HG03159 (cell line): ENCODE measurements around the gene RNASE13.

ENCODE experiments used
- ATAC-seq: cut with Tn5 transposase; IDR thresholded peaks from one replicate; pipeline ENCODE4 v1.9.1; 2021; ENCODE audit warnings: mild to moderate bottlenecking, moderate library complexity; ENCODE audit not compliant: unreplicated experiment

RNASE13 gene

DNA sequence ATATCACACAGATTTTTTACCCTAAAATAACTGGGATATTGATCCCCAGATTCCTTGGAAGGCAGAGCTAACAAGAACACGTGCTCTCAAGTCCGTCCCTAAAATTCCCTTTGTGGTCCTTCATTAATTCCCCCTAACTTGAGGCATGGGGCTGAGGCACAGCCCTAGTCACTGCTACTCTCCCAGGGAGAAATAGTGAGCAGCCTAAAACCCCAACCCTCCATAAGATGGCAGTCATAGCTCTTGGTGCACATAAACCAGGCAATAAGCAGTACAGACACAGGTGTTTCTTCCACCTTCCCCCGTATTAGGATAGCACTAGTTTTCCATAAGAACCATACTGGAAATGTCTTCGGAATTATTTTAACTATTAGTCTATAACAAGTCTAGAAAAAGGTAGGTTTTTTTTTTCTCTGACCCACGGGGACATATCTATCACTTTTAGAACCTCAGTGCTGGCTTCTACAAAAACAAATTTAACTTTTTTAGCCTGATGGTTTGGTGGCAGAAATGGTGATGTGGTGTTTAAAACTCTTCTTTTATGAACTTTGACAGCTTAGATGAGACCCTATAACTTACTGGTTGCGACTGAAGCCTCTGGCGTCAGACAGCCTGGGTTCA, 32.4 kb upstream of the RNASE13 start:
- no peak for ATAC-seq

DNA sequence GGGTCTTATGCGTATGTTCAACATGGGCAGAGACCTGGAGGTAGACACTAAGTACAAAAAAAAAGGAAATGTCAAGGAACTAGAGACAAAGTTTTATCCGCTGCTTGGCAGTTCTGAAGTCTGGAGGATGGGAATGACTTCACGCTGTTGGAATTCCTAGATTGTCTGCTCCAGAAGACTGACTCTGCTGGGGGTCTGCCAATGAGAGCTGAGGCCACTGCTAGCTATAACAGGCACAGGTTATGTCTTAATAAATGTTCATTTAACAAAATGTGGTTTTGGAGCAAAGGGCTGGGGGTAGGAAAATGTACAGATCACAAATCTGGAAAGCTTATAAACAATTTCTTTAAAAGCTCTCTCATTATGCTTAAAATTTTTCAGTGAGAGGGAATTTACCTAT, 28.9 kb upstream of the RNASE13 start:
- ATAC-seq: no peak

DNA sequence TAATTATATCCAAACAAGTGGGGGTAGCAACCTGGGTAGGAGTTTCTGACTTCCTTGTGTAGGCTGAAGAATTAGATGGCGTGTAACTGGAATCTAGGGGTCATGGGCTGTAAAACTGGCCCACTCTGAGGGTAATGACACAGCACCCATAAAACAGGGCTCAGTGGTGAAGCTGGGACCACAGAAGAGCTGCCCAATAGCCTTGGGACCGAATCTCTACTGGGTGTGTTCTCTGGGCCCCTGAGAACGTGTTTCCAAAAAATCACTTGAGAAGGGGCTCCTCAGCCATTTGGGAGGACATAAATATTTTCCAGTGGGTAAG, 26.7 kb upstream of the RNASE13 start:
- ATAC-seq: no peak

DNA sequence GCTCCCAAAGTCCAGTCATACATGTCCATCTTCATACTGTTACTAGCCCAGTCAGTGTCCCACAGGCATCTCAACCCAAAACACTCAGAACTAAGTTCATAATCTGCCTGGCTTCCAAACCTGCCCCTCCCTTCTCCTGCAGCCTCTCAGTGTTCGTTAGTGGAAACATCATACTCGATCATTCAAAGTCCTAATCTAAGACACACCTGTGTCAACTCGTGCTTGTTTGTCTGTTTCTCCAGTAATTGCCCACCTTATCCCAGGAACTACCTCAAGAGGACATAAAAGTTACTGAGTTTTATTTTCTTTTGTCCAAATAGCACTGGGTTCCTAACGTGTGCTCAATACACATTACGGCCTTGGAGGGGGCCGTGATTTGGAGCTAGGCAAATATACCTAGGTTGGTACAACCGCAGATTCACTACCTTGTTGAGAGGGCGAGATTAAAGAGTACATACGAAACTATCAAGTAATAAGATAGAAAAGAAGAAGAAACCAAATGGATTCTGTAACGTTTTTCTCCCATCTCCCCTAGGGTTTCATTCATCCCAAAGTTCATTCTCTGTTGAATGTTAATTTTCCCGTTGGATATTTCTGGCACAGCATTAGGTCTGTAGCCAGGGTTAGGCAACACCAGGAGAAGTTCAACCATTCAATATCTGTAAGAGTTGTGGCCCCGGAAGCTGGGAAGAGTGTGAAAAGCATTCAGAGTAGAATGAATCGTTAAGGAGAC, 26.2 kb upstream of the RNASE13 start:
- ATAC-seq: no peak

DNA sequence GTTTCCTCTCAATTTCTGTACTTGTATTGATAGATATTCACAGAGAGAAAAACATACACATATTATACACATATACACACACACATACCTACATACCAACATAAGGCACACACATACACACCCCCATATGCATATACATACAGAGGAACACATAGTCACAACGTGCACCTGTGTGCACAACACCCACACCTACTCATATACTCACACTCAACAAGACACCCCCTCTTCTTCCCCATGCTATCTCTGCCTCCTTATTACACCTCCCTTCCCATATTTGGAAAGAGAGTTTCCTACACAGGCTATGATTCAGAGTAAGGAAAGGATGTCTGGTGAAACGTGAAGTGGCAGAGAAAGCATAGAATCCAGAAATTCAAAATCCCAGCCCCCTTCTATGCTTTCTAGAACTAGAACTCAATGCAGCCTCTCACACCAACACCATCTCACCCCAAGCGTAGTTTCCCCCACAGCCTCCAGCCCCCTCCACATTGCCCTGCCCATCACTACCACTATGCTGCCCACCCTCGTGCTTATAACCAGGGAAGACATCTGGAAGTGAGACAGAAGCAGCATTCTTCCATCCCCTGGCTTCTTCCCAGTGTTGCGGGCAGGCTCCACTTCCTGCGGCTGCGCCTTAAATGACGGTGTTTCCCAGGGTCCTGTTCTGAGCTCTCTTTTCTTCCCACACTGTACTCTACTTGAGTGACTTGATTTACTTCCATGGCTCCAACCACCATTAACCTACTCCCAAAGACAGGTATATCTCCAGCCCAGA, 25.4 kb upstream of the RNASE13 start:
- no peak for ATAC-seq

DNA sequence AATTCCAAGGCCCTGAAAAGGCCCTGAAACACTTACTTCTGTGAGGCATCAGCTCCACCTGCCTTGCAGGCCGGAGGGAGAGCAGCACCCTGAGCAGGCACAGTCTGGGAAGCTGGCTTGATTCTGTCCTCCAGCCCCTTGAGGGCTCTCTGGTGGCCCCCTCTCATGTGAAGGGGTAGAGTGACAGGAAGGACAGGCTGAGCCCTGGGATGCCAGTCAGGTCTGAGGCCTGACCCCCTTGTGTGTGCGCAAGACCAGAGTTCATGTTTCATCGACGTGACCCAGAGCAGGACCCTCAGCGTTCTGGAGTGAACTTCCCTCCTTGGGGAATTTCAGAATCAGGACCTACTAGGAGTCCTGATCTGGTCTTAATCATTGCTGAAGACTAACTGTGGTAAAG, 24.3 kb upstream of the RNASE13 start:
- ATAC-seq: no peak

DNA sequence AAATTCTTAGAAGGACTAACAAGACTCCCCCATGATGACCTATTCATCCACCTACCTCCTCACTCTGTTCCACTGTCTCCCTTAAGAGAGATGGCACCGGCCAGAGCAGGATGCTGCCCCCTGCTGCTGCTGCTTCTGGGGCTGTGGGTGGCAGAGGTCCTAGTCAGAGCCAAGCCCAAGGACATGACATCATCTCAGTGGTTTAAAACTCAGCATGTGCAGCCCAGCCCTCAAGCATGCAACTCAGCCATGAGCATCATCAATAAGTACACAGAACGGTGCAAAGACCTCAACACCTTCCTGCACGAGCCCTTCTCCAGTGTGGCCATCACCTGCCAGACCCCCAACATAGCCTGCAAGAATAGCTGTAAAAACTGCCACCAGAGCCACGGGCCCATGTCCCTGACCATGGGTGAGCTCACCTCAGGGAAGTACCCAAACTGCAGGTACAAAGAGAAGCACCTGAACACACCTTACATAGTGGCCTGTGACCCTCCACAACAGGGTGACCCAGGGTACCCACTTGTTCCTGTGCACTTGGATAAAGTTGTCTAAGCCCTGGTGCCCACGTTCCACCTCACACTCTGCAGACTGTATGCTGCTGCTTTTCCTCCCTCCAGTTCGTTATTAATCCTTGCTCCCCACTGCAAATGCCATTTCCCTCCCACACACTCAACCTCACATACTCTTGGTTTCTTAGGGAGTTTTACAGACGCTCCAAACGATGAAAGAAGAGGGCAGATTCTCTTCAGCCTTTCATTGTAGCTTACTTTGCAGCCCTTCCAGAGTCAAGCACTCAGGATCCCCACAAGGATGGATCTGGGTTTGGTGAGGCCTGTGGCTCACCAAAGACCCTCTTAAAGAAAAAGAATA, 23.4 kb upstream of the RNASE13 start, which contains the start of gene RNASE8:
RNASE8 (plus strand) TSS at position 20 of the 873 bp plus-strand sequence; CDS start at position 91, 71 bp downstream.
- ATAC-seq: no peak

DNA sequence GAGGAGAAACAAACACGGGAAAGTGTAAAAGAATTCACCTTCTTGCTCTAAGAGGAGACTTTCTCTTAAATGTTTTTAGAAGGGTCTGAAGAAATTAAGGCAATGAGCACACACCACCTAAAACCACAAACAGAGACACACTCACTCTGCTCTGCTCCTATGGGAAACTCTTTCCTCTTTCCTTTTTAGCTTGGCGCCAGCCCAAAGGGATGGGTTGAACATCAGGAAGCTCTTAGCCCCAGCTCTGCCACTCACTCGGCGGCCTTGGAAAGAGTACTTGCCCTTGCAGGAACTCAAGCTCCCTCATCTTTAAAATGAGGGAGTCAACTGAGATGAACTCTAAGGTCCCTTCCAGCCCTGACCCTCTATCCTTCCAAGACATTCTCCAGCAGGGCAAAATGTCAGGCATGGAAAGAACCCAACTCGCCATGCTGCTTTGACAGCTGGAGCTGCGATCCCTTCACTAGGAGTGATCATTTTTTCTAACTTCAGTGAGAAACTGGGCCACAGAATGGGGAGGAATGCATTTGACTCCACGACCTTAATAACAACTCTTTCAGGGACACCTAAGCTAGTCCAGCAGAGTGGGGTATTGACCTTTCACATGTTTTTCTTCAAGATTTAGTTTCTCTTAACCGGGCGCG, 22.0 kb upstream of the RNASE13 start:
- ATAC-seq: no peak

DNA sequence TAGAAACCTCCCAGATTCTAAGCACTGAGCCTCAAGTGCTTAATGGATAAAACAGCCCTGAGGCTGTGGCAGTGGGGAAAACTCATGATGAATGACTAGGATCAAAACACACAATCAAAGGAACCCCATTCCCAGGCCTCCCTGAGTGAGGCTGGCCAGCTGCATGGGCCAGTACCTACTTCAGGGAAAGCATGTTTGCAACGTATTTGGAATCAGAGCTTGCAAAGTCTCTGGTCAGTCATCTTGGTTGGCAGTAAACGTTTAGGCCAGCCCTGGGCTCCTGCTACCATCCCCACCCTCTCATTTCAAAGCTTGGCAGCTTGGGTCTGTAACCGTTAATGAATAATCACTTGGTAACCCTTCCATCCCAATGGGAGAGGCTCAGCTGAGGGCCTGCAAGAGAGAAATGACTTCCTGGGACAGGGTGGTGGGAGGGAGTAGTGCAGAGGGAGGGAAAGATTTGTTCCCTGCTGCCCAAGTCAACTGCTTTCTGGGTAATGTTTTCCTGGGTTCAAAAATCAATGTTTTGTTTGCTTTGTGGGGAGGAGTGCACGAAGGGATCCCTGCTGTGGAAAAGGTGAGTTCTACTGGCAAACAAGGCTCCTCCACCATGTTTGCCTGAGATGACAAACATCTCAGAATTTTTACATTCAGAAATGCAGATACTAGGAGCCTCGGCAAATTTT, 21.0 kb upstream of the RNASE13 start:
- ATAC-seq: no peak

DNA sequence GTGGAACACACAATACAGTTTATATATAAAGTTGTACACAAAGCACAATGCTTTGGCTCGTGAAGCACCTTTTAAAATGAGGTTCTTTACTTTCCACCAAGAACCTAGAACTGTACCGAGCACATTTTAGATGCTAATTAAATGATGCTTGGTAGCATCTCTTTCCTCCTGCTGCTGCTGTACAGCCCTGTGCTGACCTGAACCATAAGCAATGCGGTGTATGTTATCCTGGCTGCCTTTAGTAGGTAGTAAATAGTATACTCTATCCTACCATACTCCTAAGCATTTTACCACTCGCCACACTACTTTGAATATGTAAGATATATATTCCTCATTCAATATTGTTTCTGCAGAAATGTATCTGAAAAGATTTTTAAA, 20.1 kb upstream of the RNASE13 start:
- ATAC-seq: no peak

DNA sequence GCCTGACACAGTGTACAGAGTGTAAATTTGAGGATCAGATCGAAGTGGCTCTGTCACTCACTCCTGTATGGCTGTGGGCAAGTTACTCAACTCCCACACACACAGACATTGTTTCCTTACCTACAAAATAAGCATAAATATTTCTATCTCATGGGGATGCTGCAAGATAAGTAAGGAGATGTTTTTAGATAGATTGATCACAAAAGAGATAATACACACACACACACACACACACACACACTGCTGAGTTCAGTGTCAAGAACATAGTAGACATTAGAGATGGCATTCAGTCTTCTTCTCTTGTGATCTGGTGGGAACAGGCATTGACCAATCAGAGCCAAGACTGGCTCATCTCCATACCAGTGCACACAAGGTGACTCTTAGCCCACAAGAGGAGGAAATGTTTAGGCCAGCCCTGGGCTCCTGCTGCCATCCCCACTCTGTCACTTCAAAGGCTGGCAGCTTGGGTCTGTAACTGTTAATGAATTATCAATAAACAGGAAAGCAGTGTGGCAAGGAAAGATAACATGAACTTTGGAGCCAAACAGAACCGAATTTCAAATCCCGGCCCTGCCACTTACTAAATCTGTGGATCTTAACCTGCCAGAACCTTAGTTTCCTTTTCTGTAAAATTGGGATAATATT, 19.6 kb upstream of the RNASE13 start:
- no peak for ATAC-seq

DNA sequence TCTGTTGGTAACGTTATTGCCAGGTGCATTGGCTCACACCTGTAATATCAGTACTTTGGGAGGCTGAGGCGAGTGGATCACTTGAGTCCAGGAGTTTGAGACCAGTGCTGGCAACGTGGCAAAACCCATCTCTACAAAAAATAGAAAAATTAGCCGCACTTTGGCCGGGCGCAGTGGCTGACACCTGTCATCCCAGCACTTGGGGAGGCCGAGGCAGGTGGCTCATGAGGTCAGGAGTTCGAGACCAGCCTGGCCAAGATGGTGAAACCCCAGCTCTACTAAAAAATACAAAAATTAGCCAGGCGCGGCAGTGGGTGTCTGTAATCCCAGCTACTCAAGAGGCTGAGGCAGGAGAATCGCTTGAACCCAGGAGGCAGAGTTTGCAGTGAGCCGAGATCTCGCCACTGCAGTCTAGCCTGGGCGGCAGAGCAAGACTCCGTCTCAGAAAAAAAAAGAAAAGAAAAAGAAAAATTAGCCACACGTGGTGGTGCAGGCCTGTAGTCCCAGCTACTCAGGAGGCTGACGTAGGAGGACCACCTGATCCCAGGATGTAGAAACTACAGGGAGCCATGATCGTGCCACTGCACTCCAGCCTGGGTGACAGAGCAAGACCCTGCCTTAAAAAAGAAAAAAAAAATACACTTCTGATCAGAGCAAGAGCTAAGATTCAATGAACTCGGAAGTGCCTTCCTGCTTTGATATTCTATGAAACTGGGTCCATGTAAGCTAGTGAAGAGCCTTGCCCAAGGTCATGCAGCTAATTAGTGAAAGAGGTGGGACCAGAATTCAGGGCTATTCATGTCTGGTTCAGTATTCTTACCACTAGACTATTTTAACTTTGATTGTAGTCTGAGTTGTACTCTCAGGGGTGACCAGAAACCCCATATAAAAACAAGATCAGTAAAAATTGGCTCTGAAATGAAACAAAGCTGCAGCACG, 18.8 kb upstream of the RNASE13 start:
- ATAC-seq: no peak

DNA sequence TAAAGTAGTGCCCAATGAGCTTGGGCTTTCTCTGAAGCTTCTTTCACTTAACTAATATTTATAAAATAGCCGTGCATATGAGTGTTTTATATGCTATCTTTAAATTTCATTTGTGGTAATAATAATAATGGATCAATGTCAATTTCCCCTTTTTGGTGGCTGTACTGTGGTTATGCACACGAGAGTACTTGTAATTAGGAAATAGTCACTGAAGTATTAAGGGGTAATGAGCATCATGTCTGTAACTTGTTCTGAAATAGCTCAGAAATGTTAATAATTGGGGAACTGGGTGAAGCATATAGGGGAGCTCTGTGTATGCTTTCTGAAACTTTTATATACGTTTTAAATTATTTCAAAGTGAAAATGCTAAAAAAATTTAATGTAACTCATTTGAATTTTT, 16.0 kb upstream of the RNASE13 start:
- no peak for ATAC-seq

DNA sequence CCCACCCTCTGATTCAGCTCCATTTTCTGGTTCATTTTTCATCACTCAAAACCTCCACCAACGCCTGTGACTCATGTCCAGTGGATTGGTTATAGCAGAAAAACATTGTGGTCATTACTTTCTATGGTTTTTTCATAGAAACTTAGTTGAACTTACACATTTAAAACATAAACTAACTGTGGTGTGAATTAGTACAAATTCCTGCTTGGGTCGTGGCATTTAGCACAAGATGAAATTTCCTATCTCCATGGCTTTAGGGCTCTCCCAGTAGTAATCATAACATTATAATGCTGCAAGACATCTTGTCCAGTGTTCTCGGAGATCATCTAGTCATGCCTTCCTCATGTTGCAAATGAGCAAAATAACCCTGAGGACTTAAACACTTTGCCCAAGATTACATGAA, 14.7 kb upstream of the RNASE13 start:
- no peak for ATAC-seq

DNA sequence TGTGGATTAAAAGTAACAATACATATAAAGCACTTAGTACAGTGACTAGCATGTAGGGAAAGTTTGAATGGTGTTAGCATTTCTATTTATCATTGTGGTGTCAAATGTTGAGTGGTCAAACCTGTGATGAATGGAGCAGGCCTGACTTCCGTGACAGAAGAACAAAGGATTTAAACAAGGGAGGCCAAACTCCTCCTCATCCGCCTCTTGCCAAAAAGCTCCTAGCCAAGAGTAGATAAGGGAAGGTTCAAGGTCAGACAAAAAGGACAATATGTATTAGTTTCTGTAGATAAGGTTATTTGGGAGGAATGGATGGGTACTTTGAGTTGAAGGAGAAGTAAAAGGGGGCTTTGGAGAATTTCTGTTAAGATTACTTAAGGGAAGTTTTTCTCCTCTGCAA, 14.0 kb upstream of the RNASE13 start:
- ATAC-seq: no peak

DNA sequence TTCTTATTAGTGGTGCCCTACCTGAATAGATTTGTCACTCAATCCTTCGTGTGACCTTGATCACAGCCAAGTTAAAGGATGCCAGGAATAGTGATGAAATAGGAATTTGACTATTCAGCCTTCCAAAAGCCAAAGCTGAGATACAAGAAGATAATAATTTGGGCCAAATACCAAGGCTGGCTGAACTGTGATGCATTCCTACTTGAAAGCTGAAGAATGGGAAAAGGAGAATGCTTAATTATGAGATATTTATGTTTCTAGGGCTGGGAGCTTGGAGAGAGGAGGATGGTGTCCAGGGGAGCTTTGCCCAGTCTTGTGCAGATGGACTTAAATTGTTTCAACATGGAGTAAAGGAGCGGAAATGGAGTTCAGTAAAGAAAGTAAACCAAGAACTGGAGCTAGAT, 12.8 kb upstream of the RNASE13 start:
- ATAC-seq: no peak

DNA sequence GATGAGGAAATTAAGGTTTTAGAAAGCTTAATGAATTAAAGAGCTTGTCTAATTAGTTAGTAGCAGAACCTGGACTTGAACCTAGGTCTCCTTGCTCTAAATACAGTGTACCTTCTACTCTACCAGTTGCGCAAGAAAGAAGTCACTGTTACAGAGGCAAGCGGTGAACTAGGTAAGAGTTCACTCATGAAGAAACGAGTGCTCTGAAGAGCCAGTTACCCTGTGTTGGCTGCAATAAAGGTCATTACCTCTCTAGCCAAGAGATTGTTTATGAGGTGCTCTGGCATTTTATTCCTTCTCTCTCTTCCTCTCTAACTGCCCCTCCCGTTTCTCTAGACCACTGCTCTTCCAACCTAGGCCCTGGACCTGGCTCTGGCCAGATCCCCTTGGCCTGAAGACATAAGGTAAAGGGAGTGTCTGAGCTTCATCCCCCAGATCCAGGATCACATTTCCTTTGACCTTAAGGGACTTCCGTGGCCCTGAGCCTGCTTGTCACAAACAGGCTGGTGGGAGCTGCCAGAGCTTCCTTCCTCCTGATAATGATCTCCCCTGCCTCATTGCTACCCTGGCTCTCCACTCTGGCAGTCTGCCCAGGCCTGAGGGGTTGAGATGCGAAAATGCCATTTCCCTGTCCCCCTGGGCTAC, 9.5 kb upstream of the RNASE13 start:
- ATAC-seq: no peak

DNA sequence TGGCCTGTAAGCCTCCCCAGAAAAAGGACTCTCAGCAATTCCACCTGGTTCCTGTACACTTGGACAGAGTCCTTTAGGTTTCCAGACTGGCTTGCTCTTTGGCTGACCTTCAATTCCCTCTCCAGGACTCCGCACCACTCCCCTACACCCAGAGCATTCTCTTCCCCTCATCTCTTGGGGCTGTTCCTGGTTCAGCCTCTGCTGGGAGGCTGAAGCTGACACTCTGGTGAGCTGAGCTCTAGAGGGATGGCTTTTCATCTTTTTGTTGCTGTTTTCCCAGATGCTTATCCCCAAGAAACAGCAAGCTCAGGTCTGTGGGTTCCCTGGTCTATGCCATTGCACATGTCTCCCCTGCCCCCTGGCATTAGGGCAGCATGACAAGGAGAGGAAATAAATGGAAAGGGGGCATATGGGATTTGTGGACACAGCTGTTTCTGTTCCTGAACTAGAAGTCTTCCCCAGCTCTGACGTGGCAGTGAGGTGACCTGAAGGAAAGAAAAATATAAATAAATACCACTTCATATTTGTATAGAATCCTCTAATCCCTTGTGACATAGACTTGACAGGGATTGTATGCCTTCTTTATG, 8.9 kb upstream of the RNASE13 start:
- no peak for ATAC-seq
